Posterior cingulate gyrus (tissue), 11 donors: ENCODE data around the gene ATXN1.
"Not testable (repeated sequence)": the region's sequence is repeated elsewhere in the genome, so short reads cannot be mapped to it uniquely, and the experiment has no call there.

Experiments
- DNase-seq, 10 donors: peaks; one replicate each; pipeline versions ENCODE4 v3.0.0 to v3.0.0-alpha.2; 2020 to 2021; ENCODE audit warnings: mixed read lengths in 3 of 10
- intact Hi-C: fragments of 100-400 bp; cut with DNase I; formaldehyde crosslinking; loops from one replicate; pipeline ENCODE4 v1.15.1; 2023

ATXN1 gene

GRCh38 chr6:16473184-16473907 lies 287.9 kb downstream of the ATXN1 start:
- no peak for DNase-seq
- intact Hi-C loops, result no loop called here

GRCh38 chr6:16472349-16473069 lies 288.8 kb downstream of the ATXN1 start:
- intact Hi-C loops, result no loop called here
- no peak for DNase-seq

- intact Hi-C loops, result no loop called here
- DNase-seq, result no peak
Measured at GRCh38 chr6:16471910-16472297, 289.4 kb downstream of the ATXN1 start.

- DNase-seq, result no peak
- intact Hi-C loops, result no loop called here
Measured at GRCh38 chr6:16471222-16471909, 289.9 kb downstream of the ATXN1 start.

GRCh38 chr6:16470502-16471221 lies 290.6 kb downstream of the ATXN1 start:
- intact Hi-C loops, result no loop called here
- no peak for DNase-seq

- intact Hi-C loops, result no loop called here
- DNase-seq, result no peak
Measured at GRCh38 chr6:16468991-16469615, 292.2 kb downstream of the ATXN1 start.

GRCh38 chr6:16466800-16467553 lies 294.3 kb downstream of the ATXN1 start:
- intact Hi-C loops, result no loop called here
- DNase-seq, result no peak

- intact Hi-C loops, result no loop called here
- no peak for DNase-seq
Measured at GRCh38 chr6:16464045-16464444, 297.2 kb downstream of the ATXN1 start.

- intact Hi-C loops, DNase-seq: not testable (repeated sequence)
Measured at GRCh38 chr6:16463246-16463645, 298.0 kb downstream of the ATXN1 start.

GRCh38 chr6:16461491-16461890 lies 299.8 kb downstream of the ATXN1 start:
- intact Hi-C loops, result no loop called here
- no peak for DNase-seq

- intact Hi-C loops, DNase-seq: not testable (repeated sequence)
Measured at GRCh38 chr6:16459472-16459871, 301.8 kb downstream of the ATXN1 start.

GRCh38 chr6:16452348-16452747 lies 308.9 kb downstream of the ATXN1 start:
- DNase-seq, result no peak
- intact Hi-C loops, result no loop called here

GRCh38 chr6:16450821-16451220 lies 310.4 kb downstream of the ATXN1 start:
- DNase-seq, result no peak
- intact Hi-C loops, result no loop called here

- no peak for DNase-seq
- intact Hi-C loops, result no loop called here
Measured at GRCh38 chr6:16450285-16450684, 311.0 kb downstream of the ATXN1 start.

- DNase-seq, result no peak
- intact Hi-C loops, result no loop called here
Measured at GRCh38 chr6:16446273-16446672, 315.0 kb downstream of the ATXN1 start.

GRCh38 chr6:16442031-16442430 lies 319.2 kb downstream of the ATXN1 start:
- no peak for DNase-seq
- intact Hi-C loops, result no loop called here

GRCh38 chr6:16441262-16441661 lies 320.0 kb downstream of the ATXN1 start:
- intact Hi-C loops, result no loop called here
- no peak for DNase-seq

- no peak for DNase-seq
- intact Hi-C loops, result no loop called here
Measured at GRCh38 chr6:16440636-16441212, 320.5 kb downstream of the ATXN1 start.
